NCI-H2029 (cell line): ENCODE results near the gene ACSL6.

Source experiments
- DNase-seq: peaks from one replicate; lab custom pipeline; 2025; lab: John Stamatoyannopoulos, UW

ACSL6 gene

DNA sequence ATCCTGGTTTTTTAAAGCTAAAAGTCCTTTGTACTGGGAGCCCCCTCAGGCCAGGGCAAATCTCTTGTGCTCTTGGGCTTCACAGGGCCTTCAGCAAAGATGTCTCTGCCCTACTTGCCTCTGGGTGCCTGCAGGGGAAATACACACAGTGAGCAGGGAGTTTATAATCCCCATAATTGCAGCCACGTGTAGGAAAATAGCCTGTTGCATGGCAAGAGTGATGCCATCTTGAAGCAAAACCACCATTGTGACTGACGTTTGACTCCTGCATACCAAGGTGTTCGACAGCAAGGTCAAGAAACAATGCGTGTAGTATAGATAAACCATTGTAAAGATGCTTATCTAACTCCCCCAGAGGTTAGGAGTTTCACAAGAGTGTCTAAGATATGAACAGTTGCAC is 37.6 kb upstream of the ACSL6 start:
- no peak for DNase-seq

DNA sequence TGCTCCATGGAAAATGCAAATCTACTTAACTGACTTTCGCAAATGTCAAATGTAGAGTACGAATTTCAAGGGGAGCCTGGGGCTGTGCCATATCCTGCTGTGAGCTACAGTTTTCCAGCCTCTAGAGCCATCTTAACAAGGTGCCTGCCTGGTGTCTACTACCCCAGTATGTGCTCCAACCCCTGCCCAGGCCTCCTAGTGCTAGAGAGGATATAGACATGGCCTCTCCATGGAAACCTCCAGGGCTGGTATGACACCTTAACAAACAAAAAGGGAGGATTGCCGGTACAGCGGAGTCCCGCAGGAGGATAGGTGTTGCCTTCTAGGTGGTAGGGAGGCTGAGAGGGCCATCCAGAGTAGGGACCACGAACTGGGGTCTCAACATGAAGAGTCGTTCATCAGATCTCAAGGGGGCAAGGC is 35.4 kb upstream of the ACSL6 start:
- no peak for DNase-seq

DNA sequence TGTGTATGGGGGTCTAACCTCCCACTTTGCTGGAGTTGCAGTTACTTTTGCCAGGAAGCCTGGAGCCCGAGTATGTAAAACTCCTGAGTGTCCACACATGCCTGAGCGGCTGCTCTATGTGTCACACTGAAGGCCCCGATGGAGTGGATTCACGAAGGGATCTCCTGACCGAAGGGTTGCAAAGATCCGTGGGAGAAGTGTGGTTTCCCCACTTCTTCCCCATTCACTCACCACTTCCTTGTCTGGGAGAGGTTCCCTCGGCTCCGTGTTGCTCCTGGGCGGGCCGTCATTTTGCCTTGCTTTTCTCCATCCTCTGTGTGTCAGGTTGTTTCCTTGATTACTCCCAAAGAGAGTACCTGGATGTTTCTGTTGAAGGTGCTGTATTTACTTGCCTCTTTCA is 32.7 kb upstream of the ACSL6 start:
- DNase-seq: no peak

DNA sequence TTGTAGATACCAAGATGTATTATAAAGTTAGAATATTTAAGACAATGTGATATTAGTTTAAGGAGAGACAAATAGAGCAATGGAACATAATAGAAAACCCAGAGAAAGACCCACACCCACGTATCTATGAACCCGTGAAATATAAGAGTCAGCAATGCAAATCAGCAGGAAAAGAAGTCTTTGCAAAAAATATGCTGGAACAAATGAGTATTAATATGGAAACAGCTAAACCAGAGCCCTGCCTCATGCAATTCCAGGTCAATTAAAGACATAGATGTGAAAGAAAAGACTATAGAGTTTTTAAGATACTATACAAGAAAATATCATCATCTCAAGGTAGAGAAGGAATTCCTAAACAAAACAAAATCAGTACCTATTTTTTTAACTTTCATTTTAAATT is 25.9 kb upstream of the ACSL6 start:
- DNase-seq: no peak

DNA sequence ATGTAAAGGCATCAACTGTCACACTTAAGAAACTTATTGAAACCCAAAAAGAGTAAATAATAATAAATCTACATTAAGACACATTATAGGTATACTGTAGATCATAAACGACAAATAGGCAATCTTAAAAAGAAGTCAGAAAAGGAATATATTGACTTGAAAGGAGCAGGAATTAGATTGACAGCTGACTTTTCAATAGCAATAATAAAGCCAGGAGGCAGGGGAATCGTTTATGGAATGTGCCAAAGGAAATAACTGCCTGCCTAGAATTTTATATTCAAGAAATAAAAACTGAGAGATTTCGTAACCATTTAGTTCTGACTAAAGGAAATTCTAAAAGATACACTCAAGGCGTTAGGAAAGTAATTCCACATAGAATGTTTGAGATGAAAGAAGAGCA is 21.7 kb upstream of the ACSL6 start:
- DNase-seq: no peak

DNA sequence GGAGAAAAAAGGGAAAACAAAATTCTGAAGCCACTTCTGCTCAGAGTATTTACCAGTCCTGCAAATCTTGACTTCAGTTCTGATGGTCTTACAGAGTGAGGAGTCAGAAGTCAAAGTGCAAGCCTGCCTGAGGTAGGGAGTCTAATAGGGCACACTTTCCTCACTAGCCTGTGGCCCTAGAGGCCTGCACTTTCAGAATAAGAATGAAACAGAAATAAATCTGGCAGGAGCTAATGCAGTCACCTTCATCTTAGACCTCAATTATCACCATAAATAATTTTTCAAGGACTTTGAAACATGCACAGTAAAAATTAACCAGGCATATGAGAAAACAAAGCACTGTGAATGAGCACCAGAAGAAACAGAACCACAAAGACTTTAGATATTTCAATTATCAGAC is 20.7 kb upstream of the ACSL6 start:
- DNase-seq: no peak

DNA sequence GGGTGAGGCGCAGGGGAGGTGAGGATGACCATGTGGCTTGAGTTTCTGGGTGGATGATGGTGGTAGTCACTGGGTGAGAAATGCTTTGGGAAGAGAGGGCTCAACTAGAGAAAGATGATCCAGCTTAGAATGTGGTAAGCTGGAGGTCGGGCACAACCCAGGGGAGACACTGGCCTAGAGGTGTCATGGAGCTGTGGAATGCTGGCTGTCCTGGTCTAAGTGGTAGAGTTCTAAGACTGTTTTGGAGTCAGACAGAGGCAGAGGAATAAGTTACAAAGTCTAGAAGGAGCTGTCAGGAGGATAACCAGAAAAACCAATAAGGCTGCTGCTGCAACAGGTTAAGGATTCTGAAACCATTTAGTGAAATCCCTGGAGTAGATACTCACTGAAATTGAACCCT is 19.2 kb upstream of the ACSL6 start:
- no peak for DNase-seq

DNA sequence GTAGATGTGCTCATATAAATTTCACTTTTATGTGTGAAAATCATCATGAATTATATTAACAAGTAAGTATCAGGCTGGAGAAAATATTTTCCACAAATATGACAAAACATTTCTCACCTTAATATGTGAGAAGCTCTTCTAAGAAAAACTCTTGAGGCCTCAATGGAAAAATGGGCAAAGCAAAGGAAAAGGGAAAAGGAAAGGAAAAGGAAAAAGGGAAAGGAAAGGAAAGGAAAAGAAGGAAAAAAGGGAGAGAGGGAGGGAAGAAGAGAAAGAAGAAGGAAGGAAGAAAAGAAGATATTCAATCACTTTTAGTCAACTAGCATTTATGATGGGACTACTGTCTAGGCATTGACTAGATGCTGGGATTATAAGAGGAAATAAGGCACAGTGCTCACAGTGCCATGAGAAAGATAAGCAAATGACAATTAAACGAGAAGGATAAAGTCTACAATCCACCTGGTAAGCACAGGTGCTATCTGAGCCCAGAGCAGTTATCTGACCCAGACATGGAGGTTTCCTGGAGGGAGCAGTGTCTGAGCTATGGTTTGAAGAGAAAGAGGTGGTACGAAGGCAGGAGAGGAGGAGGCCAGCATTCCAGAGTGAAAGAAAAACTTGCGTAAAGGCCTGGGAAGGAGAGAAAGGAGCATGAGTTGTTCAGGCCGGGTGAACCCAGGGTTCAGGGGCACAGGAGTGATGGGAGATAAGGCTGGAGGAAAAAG is 18.3 kb upstream of the ACSL6 start:
- DNase-seq: no peak

DNA sequence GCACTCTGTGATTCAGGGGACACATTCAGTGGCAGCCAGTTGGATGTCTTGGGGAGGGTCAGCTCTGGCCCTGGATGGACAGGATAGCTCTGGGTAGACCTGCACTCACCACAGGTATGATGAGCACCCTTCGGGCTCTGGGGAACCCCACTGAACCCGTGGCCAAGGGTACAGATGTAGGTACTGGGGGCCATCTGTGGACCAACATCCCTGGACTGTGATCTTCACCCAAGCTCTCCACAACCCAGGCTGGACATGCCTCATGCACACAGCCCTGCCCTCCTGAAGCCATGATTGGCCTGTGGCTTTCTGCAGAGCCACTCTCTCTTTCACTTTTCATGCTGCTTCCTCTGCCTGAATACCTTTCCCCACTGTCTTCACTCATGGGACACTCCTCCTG is 15.6 kb upstream of the ACSL6 start:
- no peak for DNase-seq

DNA sequence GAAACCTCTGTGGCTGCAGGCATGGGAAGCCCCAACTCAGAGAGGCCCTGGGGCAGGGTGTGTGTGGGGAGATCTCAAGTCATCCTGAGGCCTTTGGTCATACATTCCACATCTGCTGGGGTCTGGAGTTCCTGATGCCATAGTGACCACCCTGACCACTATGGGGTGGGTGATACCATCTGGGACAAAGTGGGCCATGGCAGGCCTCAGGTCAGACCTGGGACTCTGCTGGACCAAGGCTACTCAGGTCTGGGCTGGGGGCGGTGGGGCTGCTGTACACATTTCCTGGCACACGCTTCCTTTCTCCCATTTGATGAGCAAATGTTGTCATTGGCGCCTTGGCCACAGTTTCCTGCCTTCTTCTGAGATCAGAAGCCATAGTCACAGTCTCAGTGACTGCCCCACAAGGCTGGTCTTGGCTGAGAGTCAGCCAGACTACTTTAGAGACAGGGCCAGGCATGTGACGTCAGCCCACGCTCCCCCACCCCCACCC is 15.1 kb upstream of the ACSL6 start:
- DNase-seq: no peak

DNA sequence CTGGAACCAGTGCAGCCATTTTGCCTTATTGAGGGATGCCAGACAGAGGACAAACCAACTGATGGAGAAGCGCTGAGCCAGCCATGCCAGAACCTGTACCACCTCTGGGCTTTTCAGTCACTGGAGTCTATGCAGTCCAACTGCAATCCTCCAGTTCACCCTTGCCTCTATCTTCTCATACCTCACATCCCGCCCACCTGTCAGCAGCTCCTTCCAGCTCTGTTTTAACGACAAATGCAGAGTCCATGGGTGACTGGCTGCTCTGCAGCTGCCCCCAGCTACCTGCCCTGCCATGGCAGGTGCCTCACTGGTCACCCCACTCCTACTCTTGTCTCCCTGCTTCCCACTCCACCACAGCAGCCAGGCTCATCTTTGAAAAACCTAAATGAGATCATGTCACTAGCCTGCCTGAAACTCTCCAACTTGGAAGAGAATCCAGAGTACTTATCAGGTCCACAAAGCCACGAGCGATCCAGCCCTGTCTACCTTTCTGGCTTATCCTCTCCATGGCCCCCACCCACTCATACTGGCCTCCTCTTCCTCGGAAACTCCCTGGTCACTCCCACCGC is 14.0 kb upstream of the ACSL6 start:
- DNase-seq: no peak

DNA sequence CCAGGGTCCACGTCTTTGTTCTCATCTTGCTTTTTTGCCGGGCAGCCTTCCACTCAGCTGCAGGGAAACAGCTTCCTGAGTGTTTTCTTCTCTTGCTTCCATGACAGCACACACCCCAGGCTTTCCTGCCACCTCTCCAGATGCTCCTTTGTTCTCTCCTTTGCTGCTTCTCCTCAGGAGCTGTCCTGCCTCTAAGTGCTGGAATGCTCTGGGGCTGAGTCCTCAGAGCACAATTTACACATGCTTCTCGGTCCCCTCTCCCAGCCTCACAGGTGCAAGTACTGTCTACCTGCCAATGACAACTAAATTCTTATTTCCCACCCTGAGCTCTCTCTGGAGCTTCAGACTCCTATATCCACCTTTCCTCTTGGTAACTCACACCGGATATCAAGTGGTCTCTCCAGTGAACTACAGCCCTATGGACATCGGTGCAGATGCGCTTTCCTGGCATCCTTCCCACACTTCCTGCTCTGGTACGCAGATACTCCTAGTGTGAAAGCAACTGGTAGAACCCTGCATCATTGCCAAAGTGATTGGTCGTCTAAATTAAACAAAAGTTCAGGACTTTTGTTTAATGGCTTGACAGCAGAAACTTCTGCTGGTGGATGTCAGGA is 13.4 kb upstream of the ACSL6 start:
- peak; percentile 14 for DNase-seq

DNA sequence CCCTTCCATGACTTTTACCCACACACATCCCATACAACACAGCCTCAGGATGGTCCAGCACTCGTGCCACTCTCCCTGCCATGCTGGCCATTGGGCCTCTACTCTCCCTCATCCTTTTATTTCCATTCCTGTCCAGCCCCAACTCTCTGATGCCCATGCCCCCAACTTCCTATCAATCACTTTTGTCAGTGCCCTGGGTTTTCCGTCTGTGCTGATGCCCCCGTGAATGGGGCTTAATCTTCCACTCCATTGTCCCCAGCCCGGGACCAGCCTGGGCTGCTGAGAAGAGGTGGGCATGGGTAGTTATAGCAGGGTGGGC is 12.6 kb upstream of the ACSL6 start:
- no peak for DNase-seq

DNA sequence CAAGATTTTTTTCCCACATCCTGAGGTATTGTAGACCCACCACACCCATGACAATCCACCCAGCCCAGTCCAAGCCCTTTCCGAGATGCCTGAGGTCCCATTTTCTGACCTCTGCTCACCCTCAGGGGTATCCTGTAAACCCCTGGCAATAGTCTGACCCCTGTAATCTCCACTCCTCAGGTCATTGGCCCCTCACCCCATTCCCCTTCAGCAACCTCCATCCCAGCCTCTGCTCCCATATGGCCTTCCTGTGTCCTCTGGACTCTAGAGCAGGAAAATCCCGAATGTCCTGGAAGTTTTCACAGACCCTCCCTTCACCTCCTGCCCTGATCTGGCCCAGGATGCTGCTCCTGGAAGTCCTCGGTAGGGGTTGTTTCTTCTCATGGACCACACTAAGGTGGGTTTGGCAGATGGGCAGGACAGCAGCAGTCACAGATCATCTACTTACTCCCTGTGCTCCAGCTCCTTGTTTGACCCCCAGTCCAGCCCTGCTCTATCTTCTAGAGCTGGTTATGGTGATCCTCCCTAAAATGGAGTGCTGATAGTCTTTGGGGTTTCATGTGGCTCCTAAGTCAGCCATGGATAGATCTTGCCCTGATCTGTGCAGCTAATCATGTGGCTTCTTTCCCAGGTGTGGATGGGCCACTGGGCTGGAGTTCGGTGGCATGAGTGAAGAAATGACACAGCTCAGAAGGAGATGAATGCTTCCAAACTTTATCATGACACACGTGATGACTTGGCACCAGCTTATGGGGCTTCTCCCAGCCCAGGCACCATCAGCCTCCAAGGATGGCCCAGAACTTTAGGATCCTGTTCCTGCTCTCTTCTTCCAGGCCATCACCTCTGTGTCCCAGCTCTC is 12.0 kb upstream of the ACSL6 start:
- DNase-seq: no peak

DNA sequence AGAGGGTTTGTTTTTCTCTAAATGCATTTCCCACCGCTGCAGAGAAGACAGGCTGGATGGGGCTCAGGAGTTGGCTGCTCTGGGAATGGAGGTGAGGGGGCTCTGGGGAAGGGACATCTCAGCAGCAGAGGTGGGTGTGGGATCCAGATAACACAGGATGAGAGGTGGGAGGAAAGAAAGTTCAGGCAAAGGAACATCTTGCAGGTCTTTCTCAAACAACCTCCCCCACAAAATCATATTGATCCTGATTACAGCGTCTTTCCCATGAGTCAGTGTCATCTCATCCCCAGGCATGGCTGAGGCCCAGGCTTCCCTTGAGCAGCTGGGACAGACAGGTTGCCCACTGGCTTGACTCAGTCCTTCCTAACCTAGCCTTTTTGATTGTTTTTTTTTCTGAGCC is 11.3 kb upstream of the ACSL6 start:
- DNase-seq: no peak

DNA sequence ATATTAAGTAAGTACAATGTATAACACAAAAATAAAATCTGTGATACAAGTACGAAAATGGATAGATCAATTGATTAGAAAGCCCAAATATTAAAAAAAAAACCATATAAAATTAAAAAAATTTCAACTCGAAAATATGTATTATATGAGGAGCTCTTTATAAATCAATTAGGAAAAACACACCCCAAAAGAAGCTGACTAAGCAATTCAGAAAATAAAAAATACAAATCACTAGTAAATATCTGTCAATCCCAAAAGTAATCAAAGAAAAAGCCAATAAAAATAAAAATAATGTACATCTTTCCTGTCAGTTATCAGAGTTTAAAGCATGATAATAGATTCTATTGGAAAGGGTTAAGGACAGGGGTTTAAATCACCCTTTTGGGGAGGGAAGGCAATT is 10.2 kb upstream of the ACSL6 start:
- DNase-seq: no peak

DNA sequence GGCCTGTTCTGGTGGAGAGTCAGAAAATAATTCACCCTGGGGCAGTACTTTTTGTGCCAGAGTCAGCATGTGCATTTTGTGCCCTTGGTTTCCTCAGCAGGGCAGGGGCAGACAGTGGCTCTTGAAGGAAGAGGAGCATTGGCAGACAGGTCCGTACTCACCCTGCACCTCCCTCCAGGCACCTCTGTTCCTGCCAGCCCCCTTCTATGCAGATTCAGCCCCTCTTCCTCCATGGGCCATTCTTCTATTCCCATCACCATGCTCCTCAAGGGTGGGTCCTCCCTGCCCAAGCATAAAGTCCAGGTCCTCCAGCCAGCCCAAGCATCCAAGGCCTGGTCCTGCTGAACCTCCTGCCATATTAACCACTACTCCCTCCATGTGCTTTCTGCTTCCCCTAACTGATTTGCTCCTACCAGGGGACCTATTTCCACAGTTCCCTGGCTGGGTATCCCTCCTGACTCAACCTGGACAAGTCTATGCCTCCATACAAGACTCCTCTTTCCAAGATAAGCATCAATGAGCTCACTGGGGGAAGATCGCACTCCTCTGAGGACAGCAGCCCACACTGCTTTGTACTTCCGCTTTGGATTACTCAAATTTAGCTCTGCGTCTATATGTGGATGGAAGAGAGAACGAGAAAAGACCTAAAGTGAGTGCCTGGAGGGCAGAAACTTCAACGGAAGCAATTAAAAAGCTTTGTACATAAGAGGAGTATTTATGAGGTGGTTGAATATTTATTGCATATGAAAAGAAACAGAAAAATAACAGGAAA is 9.3 kb upstream of the ACSL6 start:
- DNase-seq: no peak

DNA sequence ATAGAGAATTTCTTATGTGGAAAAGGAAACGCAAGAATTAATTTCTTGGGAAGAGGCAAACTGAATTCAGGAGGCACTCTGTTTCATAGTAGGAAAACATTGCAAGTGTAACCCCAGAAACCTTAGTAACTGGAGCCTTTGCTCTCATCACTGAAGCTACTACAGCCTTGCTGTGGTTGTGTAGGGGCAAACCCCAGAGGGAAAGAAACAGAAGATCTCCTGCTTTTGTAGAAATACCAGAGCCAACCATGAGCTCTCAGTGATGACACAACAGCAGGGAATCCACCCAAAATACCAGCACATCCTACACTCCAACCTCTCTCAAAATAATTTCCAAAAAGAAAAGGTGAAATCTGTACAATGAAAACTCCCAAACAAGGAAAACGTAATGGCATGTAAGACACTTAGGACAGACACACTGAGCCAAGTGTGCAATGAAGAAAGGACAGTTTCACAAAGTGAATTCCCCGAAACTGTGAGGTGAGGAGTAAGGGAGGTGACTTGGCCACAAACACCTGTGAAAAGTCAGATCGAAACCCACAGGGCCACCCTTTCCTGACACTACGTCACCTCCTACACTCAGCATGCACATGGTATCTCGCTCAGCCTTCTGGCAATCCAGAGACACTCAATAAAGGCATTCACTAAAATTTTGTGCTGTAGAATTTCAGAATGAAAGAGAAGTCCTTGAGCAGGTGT is 8.5 kb upstream of the ACSL6 start:
- no peak for DNase-seq

DNA sequence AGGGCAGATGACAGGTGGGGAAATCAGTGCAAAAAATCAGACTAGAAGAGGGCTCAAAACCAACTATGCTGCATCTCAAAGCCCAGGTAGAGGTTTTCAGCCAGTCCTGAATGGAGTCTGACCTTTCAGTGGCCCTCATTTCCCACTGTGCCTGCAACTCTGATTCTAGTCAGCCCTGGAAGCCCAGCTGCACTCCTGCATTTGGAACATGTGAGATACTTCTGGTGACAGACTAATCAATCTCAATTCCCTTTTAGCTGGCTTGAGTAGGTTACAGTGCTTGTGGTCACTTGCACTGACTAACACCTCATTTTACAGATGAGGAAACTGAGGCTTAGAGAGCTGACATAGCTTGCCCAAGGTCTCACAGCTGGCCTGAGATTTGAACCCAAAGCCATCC is 7.9 kb upstream of the ACSL6 start:
- DNase-seq: no peak

DNA sequence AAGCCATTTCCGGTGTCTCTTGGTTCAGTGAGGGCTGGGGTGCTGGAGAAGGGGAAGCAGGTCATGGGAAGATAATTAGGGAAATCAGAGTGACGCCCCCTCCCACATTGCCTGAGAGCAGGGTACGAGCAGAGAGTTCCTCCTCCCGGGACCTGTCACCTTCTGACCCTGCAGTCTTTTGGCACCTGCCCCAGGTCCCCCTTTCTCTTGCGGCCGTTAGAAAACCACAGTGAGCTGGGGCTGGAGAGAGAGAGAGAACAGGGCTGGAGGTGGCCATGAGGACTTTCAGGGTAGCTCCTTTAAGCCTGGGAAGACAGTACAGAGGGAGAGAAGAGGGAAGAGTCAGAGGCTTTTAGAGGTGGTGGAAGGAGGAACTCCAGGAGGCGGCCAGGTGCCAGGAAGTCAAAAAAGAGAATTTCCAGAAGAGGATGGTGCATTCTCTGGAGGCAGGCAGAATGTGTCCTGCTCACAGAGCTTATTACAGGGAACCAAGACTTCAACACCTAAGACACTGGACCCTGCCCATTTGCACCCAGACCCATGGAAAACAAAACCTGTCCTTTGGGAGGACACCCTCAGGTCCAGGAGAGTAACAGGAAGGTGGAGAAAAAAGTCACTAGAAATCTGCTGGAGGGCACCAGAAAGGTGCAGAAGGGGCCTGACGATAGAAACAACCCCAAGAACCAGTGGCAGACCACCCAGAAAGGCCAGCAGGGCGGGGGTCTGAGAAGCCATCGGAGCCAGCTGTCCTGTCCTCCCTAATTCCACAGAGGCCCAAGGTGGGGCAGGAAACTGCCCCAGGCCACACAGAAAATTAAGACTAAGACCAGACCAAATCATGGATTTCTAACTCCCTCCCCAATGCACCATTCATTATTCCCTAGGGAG is 6.5 kb upstream of the ACSL6 start:
- no peak for DNase-seq
